Measurements from ENCODE around the gene AK9.
"Not testable (repeated sequence)": the region's sequence is repeated elsewhere in the genome, so short reads cannot be mapped to it uniquely, and the experiment has no call there.

The AK9 gene

GRCh38 chr6:109696355-109696754 lies 5.4 kb upstream of the AK9 start:
- no peak for DNase-seq (ENCODE audit: low read depth in 3 of 3)

- no peak for DNase-seq (ENCODE audit: low read depth in 3 of 3)
Observed at GRCh38 chr6:109695468-109695867, 4.5 kb upstream of the AK9 start.

DNA sequence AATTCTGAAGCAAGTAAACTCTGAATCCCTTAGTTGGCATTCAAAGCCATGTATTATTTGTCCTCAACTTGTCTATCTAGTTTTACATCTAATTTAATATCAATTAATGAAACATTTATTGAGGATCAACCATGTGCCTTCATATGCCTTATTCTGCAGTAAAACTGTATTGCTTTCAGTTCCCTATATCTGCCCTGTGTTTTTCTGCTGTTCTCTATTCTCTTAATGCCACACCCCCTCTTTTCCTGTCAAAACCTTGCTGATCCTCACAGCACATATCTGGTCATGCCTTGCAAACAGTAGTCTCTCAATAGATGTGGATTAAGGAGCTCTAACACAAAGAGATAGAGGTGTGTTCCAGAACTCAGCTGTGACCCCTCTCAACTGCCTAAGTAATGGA lies 2.1 kb upstream of the AK9 start:
- no peak for DNase-seq (ENCODE audit: low read depth in 3 of 3)

DNA sequence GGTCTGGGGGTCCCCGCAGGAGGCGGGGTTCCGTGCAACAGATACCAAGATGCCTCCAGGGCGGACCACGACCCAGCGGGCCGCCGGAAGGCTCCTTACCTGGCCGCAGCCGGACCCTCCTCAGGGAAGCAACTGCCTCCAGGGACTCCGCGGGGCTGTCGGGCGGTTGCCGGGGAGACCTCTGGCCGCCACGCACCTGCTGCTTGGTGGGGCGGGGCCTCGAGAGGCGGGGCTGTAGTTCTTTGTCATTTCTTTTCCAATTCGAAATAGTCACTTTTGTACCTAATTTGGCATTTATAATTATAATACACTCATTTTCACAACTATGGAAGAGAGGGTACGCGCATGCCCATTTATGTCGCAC lies 647 bp downstream of the AK9 start:
- DNase-seq (ENCODE audit: low read depth in 3 of 3): peak in 1 of 3 donors; percentile 48

DNA sequence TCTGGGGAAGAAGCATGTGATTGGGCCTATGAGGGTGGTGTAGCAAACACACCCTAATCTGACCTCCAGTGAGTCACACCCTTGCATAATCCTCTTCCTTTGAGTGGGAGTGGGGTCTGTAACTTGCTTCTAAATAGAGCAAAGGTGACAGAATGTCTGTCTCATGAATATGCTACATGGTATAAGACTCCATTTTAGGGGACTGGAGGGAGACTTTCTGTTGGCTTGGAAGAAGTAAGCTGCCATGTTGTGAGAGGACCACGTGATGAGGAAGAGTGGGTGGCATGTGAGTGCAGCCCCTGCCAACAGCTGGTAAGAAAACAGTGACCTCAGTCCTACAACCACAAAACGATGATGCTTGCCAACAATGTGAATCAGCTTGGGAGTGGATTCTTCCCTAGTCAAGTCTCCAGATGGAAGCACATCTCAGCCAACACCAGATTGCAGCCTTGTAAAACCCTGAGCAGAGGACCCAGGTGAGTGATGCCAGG lies 3.7 kb downstream of the AK9 start:
- DNase-seq (ENCODE audit: low read depth in 3 of 3): no peak

DNA sequence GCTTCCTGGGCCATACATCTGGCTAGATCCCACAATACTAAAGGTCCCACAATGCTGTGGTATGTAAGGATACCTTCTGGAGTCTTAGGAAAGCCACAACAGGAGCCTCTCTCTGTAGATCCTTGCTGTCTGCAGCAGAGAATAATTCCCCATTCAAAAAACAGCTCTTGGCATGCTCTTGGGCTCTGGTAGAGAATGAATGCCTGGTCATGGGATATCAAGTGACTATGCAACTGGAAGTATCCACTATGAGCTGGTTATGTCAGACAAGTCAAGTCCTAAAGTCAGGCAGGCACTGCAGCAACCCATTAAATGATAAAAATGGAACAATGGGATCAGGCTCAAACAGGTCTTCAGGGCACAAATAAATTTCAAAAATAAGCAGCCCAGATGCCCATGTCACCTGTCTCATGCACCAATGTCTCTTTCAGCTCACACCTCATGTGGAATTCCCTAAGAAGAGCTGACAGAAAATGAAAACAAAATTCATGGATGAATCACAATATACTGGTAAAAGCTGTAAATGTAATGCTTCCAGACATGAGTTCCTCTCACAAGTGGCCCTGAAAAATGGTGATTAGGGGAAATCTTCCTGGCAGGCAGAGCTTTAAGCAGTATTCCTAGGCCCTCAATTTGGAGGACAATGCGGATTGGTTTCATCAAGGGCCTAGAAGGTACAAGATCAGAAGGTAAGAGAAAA lies 4.3 kb downstream of the AK9 start:
- no peak for DNase-seq (ENCODE audit: low read depth in 3 of 3)

DNA sequence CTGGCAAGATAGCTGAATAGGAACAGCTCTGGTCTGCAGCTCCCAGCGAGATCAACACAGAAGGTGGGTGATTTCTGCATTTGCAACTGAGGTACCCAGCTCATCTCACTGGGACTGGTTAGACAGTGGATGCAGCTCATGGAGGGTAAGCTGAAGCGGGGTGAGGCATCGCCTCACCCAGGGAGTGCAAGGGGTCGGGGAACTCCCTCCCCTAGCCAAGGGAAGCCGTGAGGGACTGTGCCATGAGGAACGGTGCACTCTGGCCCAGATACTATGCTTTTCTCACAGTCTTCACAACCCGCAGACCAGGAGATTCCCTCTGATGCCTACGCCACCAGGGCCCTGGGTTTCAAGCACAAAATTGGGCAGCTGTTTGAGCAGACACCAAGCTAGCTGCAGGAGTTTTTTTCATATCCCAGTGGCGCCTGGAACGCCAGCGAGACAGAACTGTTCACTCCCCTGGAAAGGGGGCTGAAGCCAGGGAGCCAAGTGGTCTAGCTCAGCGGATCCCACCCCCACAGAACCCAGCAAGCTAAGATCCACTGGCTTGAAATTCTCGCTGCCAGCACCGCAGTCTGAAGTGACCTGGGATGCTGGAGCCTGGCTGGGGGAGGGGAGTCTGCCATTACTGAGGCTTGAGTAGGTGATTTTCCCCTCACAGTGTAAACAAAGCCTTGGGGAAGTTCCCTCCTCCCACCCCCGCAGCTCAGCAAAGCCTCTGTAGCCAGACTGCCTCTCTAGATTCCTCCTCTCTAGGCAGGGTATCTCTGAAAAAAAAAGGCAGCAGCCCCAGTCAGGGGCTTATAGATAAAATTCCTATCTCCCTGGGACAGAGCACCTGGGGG lies 12.1 kb downstream of the AK9 start:
- not testable (repeated sequence) for DNase-seq (ENCODE audit: low read depth in 3 of 3)

GRCh38 chr6:109678240-109678639 lies 12.8 kb downstream of the AK9 start:
- no peak for DNase-seq (ENCODE audit: low read depth in 3 of 3)

DNA sequence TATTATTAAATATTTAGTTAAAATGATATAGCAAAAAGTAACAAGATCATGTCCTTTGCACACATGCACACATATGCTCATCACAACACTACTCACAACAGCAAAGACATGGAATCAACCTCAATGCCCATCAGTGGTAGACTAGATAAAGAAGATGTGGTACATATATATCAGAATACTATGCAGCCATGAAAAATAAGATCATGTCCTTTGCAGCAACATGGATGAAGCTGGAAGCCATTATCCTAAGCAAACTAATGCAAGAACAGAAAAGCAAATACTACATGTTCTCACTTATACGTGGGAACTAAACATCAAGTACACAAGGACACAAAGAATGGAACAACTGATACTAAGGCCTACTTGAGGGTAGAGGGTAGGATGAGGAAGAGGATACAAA lies 14.3 kb downstream of the AK9 start:
- DNase-seq (ENCODE audit: low read depth in 3 of 3): no peak

DNA sequence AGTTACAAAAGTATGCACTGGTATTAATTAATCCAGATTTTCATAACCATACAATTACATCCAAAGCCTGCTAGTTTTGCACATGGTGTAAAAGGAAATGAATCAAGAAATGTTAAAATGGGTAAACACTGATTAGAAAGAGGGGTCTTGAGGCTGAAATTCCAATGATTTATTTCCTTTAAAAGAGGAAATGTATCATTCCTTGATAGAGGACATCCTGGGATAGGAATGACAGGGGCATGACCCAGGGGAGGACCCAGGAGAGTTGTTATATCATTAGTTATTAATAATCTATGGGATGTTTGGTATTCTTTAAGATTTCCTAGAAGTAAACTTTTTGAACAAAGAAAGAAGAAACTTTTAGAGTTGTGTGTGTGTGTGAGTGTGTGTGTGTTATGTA lies 18.2 kb downstream of the AK9 start:
- no peak for DNase-seq (ENCODE audit: low read depth in 3 of 3)

GRCh38 chr6:109672175-109672574 lies 18.8 kb downstream of the AK9 start:
- DNase-seq (ENCODE audit: low read depth in 3 of 3): no peak

DNA sequence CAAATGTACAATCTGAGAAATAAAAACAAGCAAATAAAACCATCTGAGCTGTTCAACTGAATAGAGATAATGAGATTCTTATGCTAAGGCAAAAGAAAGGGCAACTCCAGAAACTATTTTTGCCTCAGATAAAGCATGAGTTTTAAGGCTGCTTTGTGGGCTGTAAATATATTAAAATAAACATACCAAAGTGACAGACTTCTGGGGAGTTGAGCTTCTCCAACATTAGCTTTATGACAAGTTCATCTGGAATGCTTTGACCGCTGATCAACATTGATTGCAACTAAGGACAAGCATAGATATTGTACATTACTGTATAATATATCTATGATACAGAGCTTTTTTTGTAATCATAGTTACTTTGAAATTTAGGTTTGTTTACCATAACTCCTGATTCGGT lies 19.3 kb downstream of the AK9 start:
- no peak for DNase-seq (ENCODE audit: low read depth in 3 of 3)

DNA sequence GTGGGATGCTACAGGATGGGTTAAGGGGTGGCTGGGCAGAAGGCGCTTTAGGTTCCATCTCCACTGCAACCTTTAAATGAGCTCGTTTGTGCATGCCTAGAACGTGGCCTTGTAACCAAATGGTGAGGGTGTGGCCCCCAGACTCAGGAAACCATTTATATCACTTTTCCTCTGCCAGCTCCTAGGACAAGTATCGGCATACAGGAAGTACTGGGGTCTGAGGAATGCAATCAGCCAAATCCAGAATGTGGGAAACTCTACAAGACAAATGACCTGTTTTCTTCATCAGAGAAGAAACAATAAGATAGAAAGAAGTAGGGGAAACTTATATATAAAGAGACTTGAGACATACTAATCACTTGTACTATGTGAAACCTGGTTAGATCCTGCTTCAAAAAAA lies 21.2 kb downstream of the AK9 start:
- DNase-seq (ENCODE audit: low read depth in 3 of 3): no peak

DNA sequence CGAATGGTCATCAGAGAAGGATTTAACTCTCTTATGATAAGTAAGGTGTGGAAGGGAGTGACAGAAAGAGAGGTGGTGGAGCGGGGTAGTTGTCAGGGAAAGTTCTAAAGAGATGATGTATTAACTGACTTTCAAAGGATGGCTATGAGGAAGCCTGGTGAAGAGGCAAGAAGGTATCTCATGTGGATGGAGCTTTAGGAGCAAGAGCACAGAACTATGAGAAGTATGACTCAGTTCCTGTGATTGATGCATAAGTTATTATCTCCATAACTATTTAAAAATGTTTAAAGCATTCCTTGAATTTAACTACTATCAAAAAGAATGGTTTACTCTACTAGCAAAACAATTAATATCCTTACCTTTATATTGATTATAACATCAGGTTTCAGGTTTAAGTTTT lies 28.8 kb downstream of the AK9 start:
- no peak for DNase-seq (ENCODE audit: low read depth in 3 of 3)

GRCh38 chr6:109660526-109661320 lies 30.3 kb downstream of the AK9 start:
- no peak for DNase-seq (ENCODE audit: low read depth in 3 of 3)

GRCh38 chr6:109655761-109656262 lies 35.2 kb downstream of the AK9 start:
- no peak for DNase-seq (ENCODE audit: low read depth in 3 of 3)

GRCh38 chr6:109653264-109653663 lies 37.7 kb downstream of the AK9 start:
- DNase-seq (ENCODE audit: low read depth in 3 of 3): no peak

DNA sequence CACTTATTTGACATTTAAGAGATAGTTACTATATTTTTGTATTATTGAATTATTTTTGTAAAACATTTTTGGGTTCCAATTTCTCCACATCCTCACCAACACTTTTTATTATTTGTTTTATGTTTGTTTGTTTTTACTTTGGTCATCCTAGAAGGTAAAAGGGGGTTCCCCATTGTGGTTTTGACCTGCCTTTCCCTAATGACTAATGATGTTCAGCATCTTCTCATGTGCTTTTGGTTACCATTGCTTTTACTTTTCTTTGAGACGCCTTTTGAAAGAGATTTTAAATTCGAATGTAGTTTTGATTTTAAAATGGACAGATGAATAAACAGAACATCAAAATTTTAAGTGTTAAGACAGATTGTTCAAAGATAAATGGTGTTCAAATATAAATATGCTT lies 46.9 kb downstream of the AK9 start:
- DNase-seq (ENCODE audit: low read depth in 3 of 3): no peak

DNA sequence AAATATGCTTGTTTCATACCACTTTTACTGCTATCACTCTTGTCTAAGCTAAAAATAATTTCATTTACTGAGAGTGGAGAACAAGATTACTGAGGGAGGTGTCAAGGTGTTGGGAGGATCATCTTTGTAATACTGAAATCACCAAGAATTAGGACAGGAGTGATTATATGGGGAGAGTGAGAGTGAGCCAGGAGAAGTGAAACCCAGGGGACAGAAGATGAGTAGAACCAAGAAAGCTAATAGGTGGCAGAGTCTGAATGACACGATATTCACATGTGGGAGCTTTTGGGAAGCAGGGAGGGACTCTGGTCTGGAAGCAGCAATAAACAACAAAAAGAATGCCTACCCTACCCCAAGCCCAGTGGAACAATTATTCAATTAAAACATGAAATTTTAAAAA lies 58.6 kb downstream of the AK9 start:
- DNase-seq (ENCODE audit: low read depth in 3 of 3): no peak

DNA sequence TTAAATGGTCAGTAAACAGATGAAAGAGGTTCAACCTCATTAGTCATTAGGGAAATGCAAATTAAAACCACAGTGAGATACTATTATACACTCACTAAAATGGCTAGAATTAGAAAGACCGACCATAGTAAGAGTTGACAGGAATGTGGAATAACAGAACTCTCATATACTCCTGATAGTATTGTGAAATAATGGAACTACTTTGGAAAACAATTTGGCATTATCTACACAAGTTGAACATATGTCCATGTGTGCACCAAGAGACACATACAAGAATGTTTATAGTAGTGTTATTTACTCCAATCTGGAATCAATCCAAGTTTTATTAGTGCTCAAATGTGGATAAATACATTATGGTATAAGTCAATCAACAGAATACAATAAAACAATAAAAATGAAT lies 59.6 kb downstream of the AK9 start:
- no peak for DNase-seq (ENCODE audit: low read depth in 3 of 3)

GRCh38 chr6:109628158-109629000 lies 62.6 kb downstream of the AK9 start:
- no peak for DNase-seq (ENCODE audit: low read depth in 3 of 3)
